Mesendoderm (in vitro differentiated cells): Measurements from ENCODE around the gene KIF22.

Source experiments
- DNase-seq: peaks from one replicate; pipeline ENCODE4 v3.0.0; 2013
- H2AK5ac ChIP-seq: 2 replicates; pipeline ENCODE4 v1.6.1; 2013; ENCODE audit warnings: low read length, inconsistent platforms
- H2BK120ac ChIP-seq: 2 replicates; pipeline ENCODE4 v1.6.1; 2013; ENCODE audit warnings: low read depth, mild to moderate bottlenecking, low read length, moderate library complexity, mixed read lengths
- H2BK15ac ChIP-seq: replicated peaks from 2 replicates; pipeline ENCODE4 v1.6.1; 2013; ENCODE audit warnings: low read depth, mild to moderate bottlenecking, moderate library complexity
- H2BK5ac ChIP-seq: 2 replicates; pipeline ENCODE4 v1.6.1; 2013; ENCODE audit warnings: low read length, inconsistent platforms
- H3K18ac ChIP-seq: 2 replicates; pipeline ENCODE4 v1.6.1; 2013; ENCODE audit warnings: mild to moderate bottlenecking, low read length, mixed read lengths
- H3K23ac ChIP-seq: one replicate; pipeline ENCODE4 v1.6.1; 2013; ENCODE audit warnings: low read length
- H3K27ac ChIP-seq: 2 replicates; pipeline ENCODE4 v1.5.1; 2013; ENCODE audit warnings: low read depth, mild to moderate bottlenecking, inconsistent platforms, low read length, moderate library complexity
- H3K27me3 ChIP-seq: 2 replicates; pipeline ENCODE4 v1.6.1; 2013; ENCODE audit warnings: low read length, control low read depth, mild to moderate bottlenecking, inconsistent platforms; ENCODE audit not compliant: insufficient read depth, poor library complexity
- H3K36me3 ChIP-seq: 2 replicates; pipeline ENCODE4 v1.6.1; 2013; ENCODE audit warnings: low read length, inconsistent platforms; ENCODE audit not compliant: control insufficient read depth, insufficient read depth
- H3K4ac ChIP-seq: one replicate; pipeline ENCODE4 v1.6.1; 2013; ENCODE audit warnings: low read depth, mild to moderate bottlenecking, low read length, moderate library complexity
- H3K4me1 ChIP-seq: 2 replicates; pipeline ENCODE4 v1.6.1; 2013; ENCODE audit warnings: low read depth, low read length, inconsistent platforms; ENCODE audit not compliant: control insufficient read depth
- H3K4me2 ChIP-seq: 2 replicates; pipeline ENCODE4 v1.6.1; 2013; ENCODE audit warnings: low read length
- H3K4me3 ChIP-seq: 2 replicates; pipeline ENCODE4 v1.5.1; 2013; ENCODE audit warnings: mild to moderate bottlenecking, low read length
- H3K56ac ChIP-seq: one replicate; pipeline ENCODE4 v1.6.1; 2013; ENCODE audit warnings: low read length
- H3K79me1 ChIP-seq: 2 replicates; pipeline ENCODE4 v1.6.1; 2013; ENCODE audit warnings: low read length, inconsistent platforms
- H3K79me2 ChIP-seq: 2 replicates; pipeline ENCODE4 v1.6.1; 2013; ENCODE audit warnings: mild to moderate bottlenecking, low read length; ENCODE audit not compliant: control insufficient read depth, insufficient read depth
- H3K9ac ChIP-seq: 2 replicates; pipeline ENCODE4 v1.6.1; 2013; ENCODE audit warnings: low read length, inconsistent platforms
- H4K5ac ChIP-seq: one replicate; pipeline ENCODE4 v1.6.1; 2013; ENCODE audit warnings: low read length
- H4K8ac ChIP-seq: one replicate; pipeline ENCODE4 v1.6.1; 2013; ENCODE audit warnings: low read depth, mild to moderate bottlenecking, control low read depth, low read length, moderate library complexity
- WGBS: extraction: QIAGEN DNeasy Blood & Tissue Kit; methylation state at CpG from one replicate; pipeline ENCODE4 v1.1.7; 2013; ENCODE audit warnings: low lambda C conversion rate, missing lambda C conversion rate; ENCODE audit not compliant: insufficient coverage; ENCODE audit errors: extremely low coverage; 5-methylcytosine and 5-hydroxymethylcytosine counted together

Gene KIF22

DNA sequence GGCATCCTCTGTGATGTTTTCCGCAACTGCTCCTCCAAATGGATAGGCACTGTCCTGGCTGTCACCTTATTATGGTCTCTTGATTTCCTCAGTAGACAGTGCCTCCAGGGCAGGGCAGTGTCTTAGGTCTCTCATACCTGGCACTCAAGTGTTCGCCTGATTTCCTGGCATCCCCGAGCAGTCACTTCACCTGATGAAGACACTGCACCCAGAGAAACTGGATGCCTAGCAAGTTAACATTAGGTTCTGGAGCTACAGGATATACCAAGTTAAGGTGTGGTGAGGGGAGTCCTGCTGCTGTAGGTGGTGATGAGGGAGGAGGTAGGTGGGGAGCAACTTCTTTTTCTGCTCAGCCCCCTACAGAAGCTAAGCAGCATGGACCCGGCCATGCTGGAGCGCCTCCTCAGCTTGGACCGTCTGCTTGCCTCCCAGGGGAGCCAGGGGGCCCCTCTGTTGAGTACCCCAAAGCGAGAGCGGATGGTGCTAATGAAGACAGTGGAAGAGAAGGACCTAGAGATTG is 11.9 kb downstream of the KIF22 start:
- H3K36me3 ChIP-seq = peaks cover 11% of the 10 kb centered on the region
- H3K56ac ChIP-seq = no peak overlapping the region
- no peak overlapping the region for H3K9ac ChIP-seq
- no CpG with 5 or more reads among the region's 8 CpGs for WGBS
- H3K27ac ChIP-seq = no peak overlapping the region
- H2AK5ac ChIP-seq = no peak overlapping the region
- peaks cover 4% of the 10 kb centered on the region for H3K4me1 ChIP-seq
- no peak overlapping the region for H2BK120ac ChIP-seq
- no peaks in the 10 kb centered on the region for H3K79me1 ChIP-seq
- no peak overlapping the region for H3K4me3 ChIP-seq
- H3K79me2 ChIP-seq = peaks cover 4% of the 10 kb centered on the region
- no peak overlapping the region for H3K4me2 ChIP-seq
- H3K27me3 ChIP-seq = no peaks in the 10 kb centered on the region
- H3K18ac ChIP-seq = no peak overlapping the region
- H4K5ac ChIP-seq = no peak overlapping the region
- H4K8ac ChIP-seq = no peak overlapping the region
- H2BK5ac ChIP-seq = no peak overlapping the region
- H2BK15ac ChIP-seq = no peak overlapping the region
- no peak overlapping the region for H3K4ac ChIP-seq
- no peak for DNase-seq
- no peak overlapping the region for H3K23ac ChIP-seq

DNA sequence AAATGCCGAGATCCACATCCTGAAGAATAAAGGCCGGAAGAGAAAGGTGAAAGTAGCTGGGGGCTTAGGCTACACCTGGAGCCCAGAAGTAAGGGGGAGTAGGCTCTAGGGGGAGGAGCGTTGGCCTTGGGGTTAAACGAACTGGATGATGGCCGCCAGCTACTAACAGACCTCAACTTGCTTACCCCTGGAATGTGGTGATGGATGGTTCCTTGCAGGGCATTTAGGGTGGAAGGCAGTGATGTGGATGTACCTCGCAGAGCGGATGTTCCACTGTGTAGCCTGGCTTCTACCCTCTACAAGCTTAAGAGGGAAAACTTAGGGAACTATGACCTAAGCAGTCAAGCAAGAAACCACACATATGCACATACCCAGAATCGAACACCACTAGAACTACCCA is 13.5 kb downstream of the KIF22 start:
- no peaks in the 10 kb centered on the region for H3K27me3 ChIP-seq
- H3K79me1 ChIP-seq = peaks cover 4% of the 10 kb centered on the region
- peaks cover 20% of the 10 kb centered on the region for H3K79me2 ChIP-seq
- no peak overlapping the region for H2BK120ac ChIP-seq
- H4K5ac ChIP-seq = no peak overlapping the region
- no peak overlapping the region for H2BK15ac ChIP-seq
- no peak overlapping the region for H3K23ac ChIP-seq
- no peak overlapping the region for H3K4me3 ChIP-seq
- no peak overlapping the region for H3K56ac ChIP-seq
- H3K4ac ChIP-seq = no peak overlapping the region
- no peak overlapping the region for H3K18ac ChIP-seq
- no peak overlapping the region for H2BK5ac ChIP-seq
- no peak overlapping the region for H3K4me2 ChIP-seq
- no peak overlapping the region for H3K27ac ChIP-seq
- no peak overlapping the region for H2AK5ac ChIP-seq
- H3K36me3 ChIP-seq = peaks cover 12% of the 10 kb centered on the region
- H3K9ac ChIP-seq = no peak overlapping the region
- H4K8ac ChIP-seq = no peak overlapping the region
- no CpG with 5 or more reads among the region's 8 CpGs for WGBS
- no peak for DNase-seq
- H3K4me1 ChIP-seq = peaks cover 6% of the 10 kb centered on the region

DNA sequence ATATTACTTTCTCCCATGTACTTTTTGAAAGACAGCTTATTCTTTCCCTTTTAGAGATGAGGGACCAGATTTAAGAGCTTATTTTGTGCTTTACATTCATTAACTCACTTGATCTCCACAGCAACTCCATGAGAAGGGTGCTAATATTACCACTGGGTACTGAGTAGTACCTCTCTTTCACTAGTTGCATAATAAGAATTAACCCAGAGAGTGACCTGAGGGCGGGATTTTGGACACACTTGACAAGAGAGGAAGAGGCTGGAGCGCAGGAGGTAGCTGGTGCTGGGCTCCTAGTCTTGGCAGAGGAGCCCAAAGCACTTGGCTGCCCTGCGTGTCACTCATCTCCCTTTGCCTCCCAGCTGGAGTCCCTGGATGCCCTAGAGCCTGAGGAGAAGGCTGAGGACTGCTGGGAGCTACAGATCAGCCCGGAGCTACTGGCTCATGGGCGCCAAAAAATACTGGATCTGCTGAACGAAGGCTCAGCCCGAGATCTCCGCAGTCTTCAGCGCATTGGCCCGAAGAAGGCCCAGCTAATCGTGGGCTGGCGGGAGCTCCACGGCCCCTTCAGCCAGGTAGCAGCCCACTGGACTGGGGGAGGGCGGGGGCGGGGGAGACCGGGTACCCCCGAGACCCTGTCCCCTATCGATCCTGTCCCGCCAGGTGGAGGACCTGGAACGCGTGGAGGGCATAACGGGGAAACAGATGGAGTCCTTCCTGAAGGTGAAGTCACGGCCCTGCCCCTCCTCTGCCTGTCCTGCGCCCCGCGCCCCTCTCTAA is 14.1 kb downstream of the KIF22 start:
- H4K8ac ChIP-seq = no peak overlapping the region
- no peak overlapping the region for H4K5ac ChIP-seq
- H3K4me3 ChIP-seq = peak overlapping the region; percentile 64
- peak overlapping the region; percentile 5 for H2BK120ac ChIP-seq
- peak; percentile 40 for DNase-seq
- peak overlapping the region; percentile 43 for H2BK5ac ChIP-seq
- H3K23ac ChIP-seq = no peak overlapping the region
- WGBS = no CpG with 5 or more reads among the region's 26 CpGs
- peak overlapping the region; percentile 92 for H3K9ac ChIP-seq
- H3K18ac ChIP-seq = peak overlapping the region; percentile 51
- H3K79me2 ChIP-seq = peaks cover 23% of the 10 kb centered on the region
- peaks cover 5% of the 10 kb centered on the region for H3K79me1 ChIP-seq
- peaks cover 6% of the 10 kb centered on the region for H3K4me1 ChIP-seq
- no peaks in the 10 kb centered on the region for H3K27me3 ChIP-seq
- H3K27ac ChIP-seq = peak overlapping the region; percentile 84
- peak overlapping the region; percentile 2 for H2AK5ac ChIP-seq
- H2BK15ac ChIP-seq = no peak overlapping the region
- H3K56ac ChIP-seq = peak overlapping the region; percentile 96
- H3K36me3 ChIP-seq = peaks cover 11% of the 10 kb centered on the region
- H3K4me2 ChIP-seq = peak overlapping the region; percentile 77
- H3K4ac ChIP-seq = peak overlapping the region; percentile 86

DNA sequence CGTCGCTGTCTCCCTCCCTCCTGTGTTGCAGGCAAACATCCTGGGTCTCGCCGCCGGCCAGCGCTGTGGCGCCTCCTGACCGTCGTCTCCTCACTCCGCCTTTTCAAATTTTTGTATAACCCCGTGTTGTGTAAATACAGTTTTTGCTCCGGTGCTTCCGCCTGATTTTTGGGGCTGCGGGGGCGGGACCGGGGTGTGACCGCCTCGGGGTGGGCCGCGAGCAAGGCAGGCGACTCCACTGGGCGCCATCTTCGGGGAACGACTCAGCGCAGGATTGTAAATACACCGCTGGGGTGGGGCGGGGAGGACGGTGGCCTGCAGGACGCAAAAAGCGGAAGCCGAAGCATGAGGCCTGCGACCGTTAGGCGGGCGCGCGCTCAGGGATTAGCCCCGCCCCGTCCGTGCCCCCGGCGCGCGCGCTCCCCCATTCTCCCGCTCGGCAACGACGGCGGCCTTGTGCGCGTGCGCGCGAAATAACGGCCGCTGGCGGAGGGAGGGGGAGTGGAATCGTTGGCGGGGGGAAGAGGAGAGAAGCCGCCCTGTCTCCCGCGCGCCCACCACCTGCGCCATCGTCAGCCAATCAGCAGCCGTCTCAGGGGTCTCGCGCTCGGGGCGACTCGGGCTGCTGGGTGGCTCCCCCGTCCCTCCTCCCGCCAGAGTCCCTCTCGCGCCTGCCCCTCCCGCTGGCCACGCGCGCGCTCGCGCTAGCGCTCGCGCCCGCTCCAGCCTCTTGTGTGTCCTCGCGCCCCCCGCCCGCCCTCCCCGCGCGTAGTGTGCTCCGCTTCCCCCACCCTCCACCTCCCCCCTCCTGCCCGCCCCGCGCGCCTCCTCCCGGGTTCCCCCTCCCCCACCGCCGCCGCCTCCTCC is 14.9 kb downstream of the KIF22 start:
- H3K4me3 ChIP-seq = peak overlapping the region; percentile 64
- peak overlapping the region; percentile 86 for H3K4ac ChIP-seq
- peak overlapping the region; percentile 77 for H3K4me2 ChIP-seq
- H3K4me1 ChIP-seq = peaks cover 8% of the 10 kb centered on the region
- peaks cover 9% of the 10 kb centered on the region for H3K36me3 ChIP-seq
- H3K79me1 ChIP-seq = peaks cover 5% of the 10 kb centered on the region
- H3K56ac ChIP-seq = peak overlapping the region; percentile 96
- H3K18ac ChIP-seq = peak overlapping the region; percentile 51
- H3K27me3 ChIP-seq = no peaks in the 10 kb centered on the region
- no peak overlapping the region for H2AK5ac ChIP-seq
- H4K5ac ChIP-seq = no peak overlapping the region
- no CpG with 5 or more reads among the region's 103 CpGs for WGBS
- H2BK120ac ChIP-seq = peak overlapping the region; percentile 5
- H3K23ac ChIP-seq = no peak overlapping the region
- H3K27ac ChIP-seq = peak overlapping the region; percentile 84
- peaks cover 26% of the 10 kb centered on the region for H3K79me2 ChIP-seq
- no peak overlapping the region for H2BK15ac ChIP-seq
- DNase-seq = peak; percentile 99
- H2BK5ac ChIP-seq = peak overlapping the region; percentile 43
- no peak overlapping the region for H4K8ac ChIP-seq
- H3K9ac ChIP-seq = peak overlapping the region; percentile 92

DNA sequence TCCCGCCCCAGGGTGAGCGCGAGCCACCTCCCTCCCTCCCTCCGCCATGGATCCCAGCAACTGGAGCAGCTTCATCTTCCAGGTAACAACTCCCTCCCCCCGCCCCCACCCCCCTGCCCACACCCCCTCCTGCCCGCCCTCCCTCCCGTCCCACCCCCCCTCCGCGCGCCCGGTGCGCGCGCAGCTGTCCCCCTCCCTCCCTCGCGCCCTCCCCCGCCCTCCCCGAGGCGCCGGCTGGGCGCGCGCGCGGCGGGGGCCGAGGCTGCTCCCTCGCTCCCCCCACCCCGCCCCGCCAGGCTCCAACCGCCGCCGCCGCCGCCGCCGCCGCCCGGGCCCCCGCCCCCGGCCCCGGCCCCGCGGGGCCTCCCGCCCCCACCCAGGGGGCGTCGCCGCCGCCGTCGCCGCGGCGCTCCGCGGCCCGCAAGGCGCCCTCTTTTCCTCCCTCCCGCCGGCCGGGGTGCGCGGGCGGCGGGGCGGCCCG is 15.6 kb downstream of the KIF22 start, which contains the start of gene MAZ:
Gene MAZ, plus strand, starts transcription at position 431 of the 481 bp plus-strand sequence. CDS start 173 bp downstream, outside the sequence.
- Histone ChIP-seq H3K4me2 (peak within 1 kb of the TSS; percentile 82), H3K36me3 (peaks cover 9% of the 10 kb centered on the region), H4K5ac (no peak within 1 kb of the TSS), H3K23ac (peak within 1 kb of the TSS; percentile 59), H3K79me1 (peaks cover 5% of the 10 kb centered on the region), H3K56ac (peak within 1 kb of the TSS; percentile 96), H2BK120ac (peak within 1 kb of the TSS; percentile 34), H3K4me1 (peaks cover 10% of the 10 kb centered on the region), H3K27me3 (no peaks in the 10 kb centered on the region), H3K4ac (peak within 1 kb of the TSS; percentile 90), H2BK15ac (no peak within 1 kb of the TSS), H2AK5ac (no peak within 1 kb of the TSS), H4K8ac (no peak within 1 kb of the TSS), H3K18ac (peak within 1 kb of the TSS; percentile 88), H3K79me2 (peaks cover 26% of the 10 kb centered on the region), H3K4me3 (peak within 1 kb of the TSS; percentile 56), H3K27ac (peak within 1 kb of the TSS; percentile 80), H2BK5ac (peak within 1 kb of the TSS; percentile 57), H3K9ac (peak within 1 kb of the TSS; percentile 98)
- DNase-seq = no peak
- no CpG with 5 or more reads among the region's 67 CpGs for WGBS
